GM10266 (cell line): Measurements from ENCODE around the gene DDI2.
"Not testable (repeated sequence)": the region's sequence is repeated elsewhere in the genome, so short reads cannot be mapped to it uniquely, and the experiment has no call there.

Source experiments
- DNase-seq: peaks from one replicate; pipeline ENCODE4 v3.0.0; 2012; ENCODE audit errors: extremely low spot score
- TF ChIP-seq, protein P1 (sequence below): IDR thresholded peaks from 2 replicates; pipeline ENCODE4 v1.5.1; 2012; ENCODE audit warnings: mild to moderate bottlenecking, low read depth; ENCODE audit not compliant: control insufficient read depth, insufficient read depth; ENCODE audit errors: missing control alignments

Gene DDI2

GRCh38 chr1:15595809-15596617 is 21.2 kb upstream of the DDI2 start:
- no peak for DNase-seq

GRCh38 chr1:15598436-15598835 is 18.8 kb upstream of the DDI2 start:
- no peak for DNase-seq
- TF ChIP-seq, protein P1, sequence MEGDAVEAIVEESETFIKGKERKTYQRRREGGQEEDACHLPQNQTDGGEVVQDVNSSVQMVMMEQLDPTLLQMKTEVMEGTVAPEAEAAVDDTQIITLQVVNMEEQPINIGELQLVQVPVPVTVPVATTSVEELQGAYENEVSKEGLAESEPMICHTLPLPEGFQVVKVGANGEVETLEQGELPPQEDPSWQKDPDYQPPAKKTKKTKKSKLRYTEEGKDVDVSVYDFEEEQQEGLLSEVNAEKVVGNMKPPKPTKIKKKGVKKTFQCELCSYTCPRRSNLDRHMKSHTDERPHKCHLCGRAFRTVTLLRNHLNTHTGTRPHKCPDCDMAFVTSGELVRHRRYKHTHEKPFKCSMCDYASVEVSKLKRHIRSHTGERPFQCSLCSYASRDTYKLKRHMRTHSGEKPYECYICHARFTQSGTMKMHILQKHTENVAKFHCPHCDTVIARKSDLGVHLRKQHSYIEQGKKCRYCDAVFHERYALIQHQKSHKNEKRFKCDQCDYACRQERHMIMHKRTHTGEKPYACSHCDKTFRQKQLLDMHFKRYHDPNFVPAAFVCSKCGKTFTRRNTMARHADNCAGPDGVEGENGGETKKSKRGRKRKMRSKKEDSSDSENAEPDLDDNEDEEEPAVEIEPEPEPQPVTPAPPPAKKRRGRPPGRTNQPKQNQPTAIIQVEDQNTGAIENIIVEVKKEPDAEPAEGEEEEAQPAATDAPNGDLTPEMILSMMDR, result no peak

More at GRCh38 chr1:15595809-15596617, 21.2 kb upstream of the DDI2 start:
- TF ChIP-seq, protein P1, result no peak

- peak; percentile 94 for DNase-seq
- TF ChIP-seq, protein P1, result no peak
Measured at GRCh38 chr1:15603050-15603965, 13.9 kb upstream of the DDI2 start.

GRCh38 chr1:15603966-15604282 is 13.3 kb upstream of the DDI2 start:
- not testable (repeated sequence) for DNase-seq

GRCh38 chr1:15604400-15604799 is 12.9 kb upstream of the DDI2 start:
- DNase-seq, result not testable (repeated sequence)

GRCh38 chr1:15605398-15606383 is 11.6 kb upstream of the DDI2 start:
- TF ChIP-seq, protein P1, result no peak
- no peak for DNase-seq

- TF ChIP-seq, protein P1, result no peak
- no peak for DNase-seq
Measured at GRCh38 chr1:15609631-15610030, 7.6 kb upstream of the DDI2 start.
